Measurements from ENCODE around the gene C15orf39. TPM values are rescaled to one million over a fixed set of nuclear protein-coding genes. Genes with fewer than 3 reads are reported as not detected.
A peak's percentile ranks its signal among the peaks of the same experiment; 100 is the strongest.
"Not testable (repeated sequence)": the region's sequence is repeated elsewhere in the genome, so short reads cannot be mapped to it uniquely, and the experiment has no call there.

C15orf39 gene
- total RNA-seq, 1 donor from 2014 or later = 44.5 TPM

DNA sequence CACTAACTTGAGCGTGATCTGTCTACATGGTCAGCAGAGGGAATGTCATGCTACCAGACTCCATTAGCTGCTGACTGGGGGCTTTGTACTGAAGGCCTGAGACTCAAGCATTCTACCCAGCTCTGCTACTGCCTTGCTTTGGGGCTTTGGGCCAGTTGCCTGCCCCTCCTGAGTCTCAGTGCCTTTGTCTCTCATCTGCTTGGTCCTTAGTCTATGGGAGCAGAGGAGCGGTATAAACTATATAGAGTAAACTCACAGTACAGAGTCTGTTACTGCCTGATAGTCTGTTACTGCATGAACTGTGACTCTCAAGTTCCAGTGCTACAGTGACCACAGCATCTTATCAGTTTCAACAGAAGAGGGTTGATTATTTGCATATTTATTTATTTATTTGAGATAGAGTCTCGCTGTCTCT is 38.5 kb upstream of the C15orf39 start:
- H3K27me3 Mint-ChIP-seq = no peaks in the 10 kb centered on the region
- peaks cover 4% of the 10 kb centered on the region for H3K9me3 Mint-ChIP-seq
- H3K4me1 Mint-ChIP-seq (ENCODE audit: unreplicated experiment) = no peaks in the 10 kb centered on the region
- TF ChIP-seq, protein P1, sequence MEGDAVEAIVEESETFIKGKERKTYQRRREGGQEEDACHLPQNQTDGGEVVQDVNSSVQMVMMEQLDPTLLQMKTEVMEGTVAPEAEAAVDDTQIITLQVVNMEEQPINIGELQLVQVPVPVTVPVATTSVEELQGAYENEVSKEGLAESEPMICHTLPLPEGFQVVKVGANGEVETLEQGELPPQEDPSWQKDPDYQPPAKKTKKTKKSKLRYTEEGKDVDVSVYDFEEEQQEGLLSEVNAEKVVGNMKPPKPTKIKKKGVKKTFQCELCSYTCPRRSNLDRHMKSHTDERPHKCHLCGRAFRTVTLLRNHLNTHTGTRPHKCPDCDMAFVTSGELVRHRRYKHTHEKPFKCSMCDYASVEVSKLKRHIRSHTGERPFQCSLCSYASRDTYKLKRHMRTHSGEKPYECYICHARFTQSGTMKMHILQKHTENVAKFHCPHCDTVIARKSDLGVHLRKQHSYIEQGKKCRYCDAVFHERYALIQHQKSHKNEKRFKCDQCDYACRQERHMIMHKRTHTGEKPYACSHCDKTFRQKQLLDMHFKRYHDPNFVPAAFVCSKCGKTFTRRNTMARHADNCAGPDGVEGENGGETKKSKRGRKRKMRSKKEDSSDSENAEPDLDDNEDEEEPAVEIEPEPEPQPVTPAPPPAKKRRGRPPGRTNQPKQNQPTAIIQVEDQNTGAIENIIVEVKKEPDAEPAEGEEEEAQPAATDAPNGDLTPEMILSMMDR (conservative IDR thresholded peaks at IDR 0.05) = no peak
- H3K27ac Mint-ChIP-seq = no peak overlapping the region
- H3K36me3 Mint-ChIP-seq = no peaks in the 10 kb centered on the region
- no peak overlapping the region for H3K4me3 Mint-ChIP-seq
- no peak for DNase-seq (ENCODE audit: extremely low spot score, unreplicated experiment)

- TF ChIP-seq, protein P1 (conservative IDR thresholded peaks at IDR 0.05) = no peak
- no peak overlapping the region for H3K27ac Mint-ChIP-seq
- no peaks in the 10 kb centered on the region for H3K4me1 Mint-ChIP-seq (ENCODE audit: unreplicated experiment)
- DNase-seq (ENCODE audit: extremely low spot score, unreplicated experiment) = no peak
- no peaks in the 10 kb centered on the region for H3K27me3 Mint-ChIP-seq
- H3K9me3 Mint-ChIP-seq = peaks cover 12% of the 10 kb centered on the region
- H3K4me3 Mint-ChIP-seq = no peak overlapping the region
- no peaks in the 10 kb centered on the region for H3K36me3 Mint-ChIP-seq
Observed at GRCh38 chr15:75164625-75165350, 36.9 kb upstream of the C15orf39 start.

DNA sequence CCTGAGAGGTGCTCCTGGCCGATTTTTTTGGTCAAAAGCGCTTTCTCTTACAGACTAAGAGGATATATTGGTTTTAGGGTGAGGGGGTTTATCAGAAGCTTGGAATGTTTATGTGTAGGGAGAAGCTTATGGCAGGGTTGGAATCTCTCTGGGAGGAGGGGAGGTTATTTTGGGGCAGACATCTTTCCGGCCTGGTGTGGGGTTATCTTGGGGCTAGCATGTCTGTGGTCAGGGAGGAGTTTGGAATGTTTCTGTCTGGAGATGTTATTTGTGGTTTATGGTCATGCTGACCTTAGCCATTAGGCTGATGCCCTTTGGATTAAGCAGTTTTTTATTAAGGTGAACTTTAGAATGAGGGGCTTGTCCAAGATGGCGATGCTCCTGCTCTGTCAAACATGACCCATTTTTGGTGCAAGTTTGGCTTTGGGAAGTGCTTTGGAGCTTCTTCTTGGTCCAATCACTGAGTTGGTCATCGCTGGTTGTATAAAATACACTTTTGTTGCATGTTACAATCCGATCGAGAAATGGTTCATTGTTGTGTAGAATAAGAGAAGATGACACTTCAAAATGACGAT is 35.1 kb upstream of the C15orf39 start:
- peaks cover 13% of the 10 kb centered on the region for H3K9me3 Mint-ChIP-seq
- not testable (repeated sequence) for H3K27me3 Mint-ChIP-seq; DNase-seq (ENCODE audit: extremely low spot score, unreplicated experiment); H3K4me1 Mint-ChIP-seq (ENCODE audit: unreplicated experiment); H3K36me3 Mint-ChIP-seq; H3K4me3 Mint-ChIP-seq
- H3K27ac Mint-ChIP-seq = peak overlapping the region; percentile 32

GRCh38 chr15:75167588-75168350 is 33.9 kb upstream of the C15orf39 start:
- no peaks in the 10 kb centered on the region for H3K27me3 Mint-ChIP-seq
- no peaks in the 10 kb centered on the region for H3K4me1 Mint-ChIP-seq (ENCODE audit: unreplicated experiment)
- no peak overlapping the region for H3K4me3 Mint-ChIP-seq
- H3K9me3 Mint-ChIP-seq = peaks cover 13% of the 10 kb centered on the region
- no peak overlapping the region for H3K27ac Mint-ChIP-seq
- TF ChIP-seq, protein P1 (conservative IDR thresholded peaks at IDR 0.05) = no peak
- no peak for DNase-seq (ENCODE audit: extremely low spot score, unreplicated experiment)
- no peaks in the 10 kb centered on the region for H3K36me3 Mint-ChIP-seq

DNA sequence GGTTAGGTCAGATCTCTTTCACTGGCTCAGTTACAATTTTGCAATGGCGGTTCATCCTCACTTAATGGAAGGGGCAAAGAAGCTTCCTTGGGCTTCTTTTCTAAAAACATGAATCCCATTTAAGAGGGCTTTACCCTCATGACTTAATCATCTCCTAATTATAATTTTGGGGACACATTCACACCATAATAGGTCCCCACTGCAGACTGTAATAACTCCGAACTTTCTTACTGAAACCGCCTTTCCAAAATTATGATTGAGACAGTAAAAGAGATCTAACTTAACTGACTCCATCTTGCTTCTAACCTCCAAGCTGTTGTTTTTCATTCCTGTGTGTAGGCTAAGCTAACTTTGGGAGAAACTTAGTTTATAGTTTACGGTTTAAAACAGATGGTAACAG is 33.3 kb upstream of the C15orf39 start:
- H3K27ac Mint-ChIP-seq = no peak overlapping the region
- no peaks in the 10 kb centered on the region for H3K36me3 Mint-ChIP-seq
- no peaks in the 10 kb centered on the region for H3K4me1 Mint-ChIP-seq (ENCODE audit: unreplicated experiment)
- peaks cover 13% of the 10 kb centered on the region for H3K9me3 Mint-ChIP-seq
- H3K4me3 Mint-ChIP-seq = no peak overlapping the region
- TF ChIP-seq, protein P1 (conservative IDR thresholded peaks at IDR 0.05) = no peak
- DNase-seq (ENCODE audit: extremely low spot score, unreplicated experiment) = no peak
- no peaks in the 10 kb centered on the region for H3K27me3 Mint-ChIP-seq

DNA sequence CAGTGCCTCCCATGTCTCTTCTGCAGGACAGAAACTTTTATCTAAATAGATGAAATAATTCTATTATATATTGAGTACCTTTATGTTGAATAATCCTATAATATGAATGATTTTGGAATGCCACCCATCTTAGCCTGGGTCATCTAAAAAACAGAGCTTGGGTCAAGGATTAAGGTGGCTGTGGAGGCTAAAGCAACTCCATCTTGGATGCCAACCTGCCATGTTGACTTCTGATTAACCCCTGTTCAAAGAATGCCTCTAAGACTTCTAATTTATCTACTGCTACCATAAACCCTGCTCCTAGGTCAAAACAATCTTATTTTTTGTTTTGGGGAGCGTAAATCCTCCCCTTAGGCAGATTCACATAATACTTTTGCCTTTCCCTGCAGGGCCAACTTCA is 31.5 kb upstream of the C15orf39 start:
- Mint-ChIP-seq H3K27ac (no peak overlapping the region), H3K9me3 (peaks cover 13% of the 10 kb centered on the region), H3K4me1 (ENCODE audit: unreplicated experiment) (no peaks in the 10 kb centered on the region), H3K4me3 (no peak overlapping the region), H3K27me3 (no peaks in the 10 kb centered on the region), H3K36me3 (no peaks in the 10 kb centered on the region)
- no peak for DNase-seq (ENCODE audit: extremely low spot score, unreplicated experiment)
- TF ChIP-seq, protein P1 (conservative IDR thresholded peaks at IDR 0.05) = no peak

Data from type B pancreatic cell (in vitro differentiated cells).